ENCODE results near the gene GPSM1. TPM values are rescaled to one million over a fixed set of nuclear protein-coding genes. Genes with fewer than 3 reads are reported as not detected.
A peak's percentile ranks its signal among the peaks of the same experiment; 100 is the strongest.

The GPSM1 gene
- total RNA-seq, 4 donors from 2014 or later: 28.8 to 95.1 (median 38.1) TPM

- H3K4me1 ChIP-seq: peaks cover 0 to 71% (median 33%) of the 10 kb centered on the region in 4 donors
- H3K9me3 ChIP-seq: no peaks in the 10 kb centered on the region
- H3K27ac ChIP-seq: peak overlapping the region in 3 of 4 donors; percentile 46 to 93 (median 91)
- H3K36me3 ChIP-seq: peaks cover 0 to 64% (median 0%) of the 10 kb centered on the region in 3 donors
- TF ChIP-seq CTCF (IDR thresholded peaks at IDR 0.05) (peak; percentile 73 to 96 (median 93)), EP300 (IDR thresholded peaks at IDR 0.05) (no peak), POLR2A (IDR thresholded peaks at IDR 0.05) (no peak)
- H3K27me3 ChIP-seq: no peaks in the 10 kb centered on the region
- no peak overlapping the region for H3K4me3 ChIP-seq
- WGBS, 2 donors: 46 to 55% methylated on average over 28 to 31 of the region's 32 CpGs
- DNase-seq (ENCODE audit: low spot score in 2 of 2): peak; percentile 48 to 53
These were observed 12.0 kb downstream of the GPSM1 start for GRCh38 chr9:136339173-136339957.

- Histone ChIP-seq H3K27ac (peak overlapping the region in 3 of 4 donors; percentile 46 to 93 (median 91)), H3K36me3 (peaks cover 0 to 58% (median 0%) of the 10 kb centered on the region in 3 donors), H3K4me1 (peaks cover 0 to 75% (median 35%) of the 10 kb centered on the region in 4 donors), H3K4me3 (no peak overlapping the region), H3K27me3 (no peaks in the 10 kb centered on the region), H3K9me3 (no peaks in the 10 kb centered on the region)
- 57 to 81% methylated on average over 10 of the region's 12 CpGs for WGBS, 2 donors
- TF ChIP-seq POLR2A (IDR thresholded peaks at IDR 0.05) (no peak), EP300 (IDR thresholded peaks at IDR 0.05) (no peak), CTCF (IDR thresholded peaks at IDR 0.05) (no peak)
- no peak for DNase-seq (ENCODE audit: low spot score in 2 of 2)
These were observed 12.6 kb downstream of the GPSM1 start for GRCh38 chr9:136339958-136340310.

GRCh38 chr9:136340356-136341041, 13.2 kb downstream of the GPSM1 start:
- peak overlapping the region; percentile 81 to 93 (median 88) for H3K27ac ChIP-seq
- H3K9me3 ChIP-seq: no peaks in the 10 kb centered on the region
- TF ChIP-seq POLR2A (IDR thresholded peaks at IDR 0.05): no peak
- no peak for TF ChIP-seq EP300 (IDR thresholded peaks at IDR 0.05)
- TF ChIP-seq CTCF (IDR thresholded peaks at IDR 0.05): no peak
- 81 to 86% methylated on average over 4 to 19 of the region's 28 CpGs for WGBS, 2 donors
- H3K4me3 ChIP-seq: no peak overlapping the region
- peaks cover 0 to 52% (median 0%) of the 10 kb centered on the region in 3 donors for H3K36me3 ChIP-seq
- H3K27me3 ChIP-seq: no peaks in the 10 kb centered on the region
- DNase-seq (ENCODE audit: low spot score in 2 of 2): no peak
- peaks cover 0 to 77% (median 37%) of the 10 kb centered on the region in 4 donors for H3K4me1 ChIP-seq

GRCh38 chr9:136341042-136341655, 13.8 kb downstream of the GPSM1 start:
- Histone ChIP-seq H3K36me3 (peaks cover 0 to 46% (median 0%) of the 10 kb centered on the region in 3 donors), H3K4me3 (no peak overlapping the region), H3K27ac (peak overlapping the region; percentile 81 to 93 (median 88)), H3K27me3 (no peaks in the 10 kb centered on the region), H3K9me3 (no peaks in the 10 kb centered on the region), H3K4me1 (peaks cover 0 to 78% (median 39%) of the 10 kb centered on the region in 4 donors)
- no peak for DNase-seq (ENCODE audit: low spot score in 2 of 2)
- TF ChIP-seq EP300 (IDR thresholded peaks at IDR 0.05) (peak in 1 of 2 donors; percentile 61), CTCF (IDR thresholded peaks at IDR 0.05) (peak in 1 of 5 experiments; percentile 8), POLR2A (IDR thresholded peaks at IDR 0.05) (no peak)
- WGBS, 2 donors: 44 to 58% methylated on average over 10 to 12 of the region's 18 CpGs

Measured in tibial nerve (tissue), 4 donors.